ENCODE measurements around the gene EMX1. TPM values are rescaled to one million over a fixed set of nuclear protein-coding genes. Genes with fewer than 3 reads are reported as not detected.

Gene EMX1
- polyA plus RNA-seq, 4 donors = 0.13 to 4.9 (median 1.0) TPM

- no peak for DNase-seq
- FAIRE-seq = no peak
- Histone ChIP-seq H3K36me3 (ENCODE audit: control insufficient read depth in 3 of 3, insufficient read depth in 2 of 3, low read depth in 1 of 3, low read length in 3 of 3) (peaks cover 0 to 50% (median 0%) of the 10 kb centered on the region in 3 donors), H3K27ac (ENCODE audit: low read depth in 1 of 3, low read length in 2 of 3) (no peak overlapping the region), H3K4me1 (ENCODE audit: control insufficient read depth in 3 of 3, insufficient read depth in 2 of 3, low read depth in 1 of 3, low read length in 2 of 3) (no peaks in the 10 kb centered on the region), H3K9me3 (ENCODE audit: control insufficient read depth in 2 of 2, insufficient read depth in 1 of 2, low read depth in 1 of 2, low read length in 1 of 2) (no peaks in the 10 kb centered on the region), H3K27me3 (ENCODE audit: control insufficient read depth in 3 of 3, insufficient read depth in 3 of 3, low read length in 3 of 3) (no peaks in the 10 kb centered on the region), H3K4me3 (ENCODE audit: low read depth in 1 of 3, low read length in 3 of 3) (no peak overlapping the region)
- 93 to 96% (median 94%) methylated on average over 26 of the region's 26 CpGs for WGBS, 3 donors
Measured at GRCh38 chr2:72959995-72960981, 43.0 kb downstream of the EMX1 start.

DNA sequence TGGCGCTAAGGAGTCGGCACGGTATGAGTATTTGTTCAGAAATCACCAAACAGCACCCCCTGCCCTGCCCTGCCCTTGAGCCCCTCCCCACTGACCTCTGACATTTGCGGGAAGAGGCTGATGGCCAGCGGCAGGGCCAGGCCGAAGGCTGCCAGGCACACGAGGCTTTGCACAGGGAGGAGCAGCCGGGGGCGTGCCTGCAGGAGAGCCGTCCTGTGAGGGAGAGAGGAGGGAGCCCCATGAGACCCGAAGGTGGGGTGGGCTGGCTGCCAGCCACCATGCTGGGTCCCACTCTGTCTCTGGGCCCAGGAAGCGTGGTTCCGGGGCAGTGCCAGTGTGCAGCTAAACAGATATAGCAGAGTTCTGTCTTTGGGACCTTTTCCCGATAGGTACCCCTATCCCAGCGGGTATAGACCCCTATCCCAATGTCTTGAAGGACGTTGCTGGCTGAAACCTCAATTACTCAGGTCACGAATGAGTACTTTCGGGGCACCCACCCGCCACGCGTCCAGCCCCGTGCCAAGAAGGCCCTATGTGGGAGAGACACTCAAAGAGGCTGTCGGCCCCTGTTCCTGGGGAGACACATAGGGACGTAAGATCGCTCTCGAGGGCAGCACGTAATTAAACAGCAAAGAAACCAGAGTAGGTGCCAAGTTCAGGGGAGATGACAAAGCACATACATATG lies 43.9 kb downstream of the EMX1 start:
- no peak for FAIRE-seq
- H3K9me3 ChIP-seq (ENCODE audit: control insufficient read depth in 2 of 2, insufficient read depth in 1 of 2, low read depth in 1 of 2, low read length in 1 of 2) = no peaks in the 10 kb centered on the region
- no peaks in the 10 kb centered on the region for H3K4me1 ChIP-seq (ENCODE audit: control insufficient read depth in 3 of 3, insufficient read depth in 2 of 3, low read depth in 1 of 3, low read length in 2 of 3)
- DNase-seq = no peak
- WGBS, 3 donors = 91 to 94% (median 93%) methylated on average over 26 to 27 of the region's 27 CpGs
- no peaks in the 10 kb centered on the region for H3K27me3 ChIP-seq (ENCODE audit: control insufficient read depth in 3 of 3, insufficient read depth in 3 of 3, low read length in 3 of 3)
- H3K36me3 ChIP-seq (ENCODE audit: control insufficient read depth in 3 of 3, insufficient read depth in 2 of 3, low read depth in 1 of 3, low read length in 3 of 3) = peaks cover 0 to 48% (median 0%) of the 10 kb centered on the region in 3 donors
- H3K27ac ChIP-seq (ENCODE audit: low read depth in 1 of 3, low read length in 2 of 3) = no peak overlapping the region
- no peak overlapping the region for H3K4me3 ChIP-seq (ENCODE audit: low read depth in 1 of 3, low read length in 3 of 3)

DNA sequence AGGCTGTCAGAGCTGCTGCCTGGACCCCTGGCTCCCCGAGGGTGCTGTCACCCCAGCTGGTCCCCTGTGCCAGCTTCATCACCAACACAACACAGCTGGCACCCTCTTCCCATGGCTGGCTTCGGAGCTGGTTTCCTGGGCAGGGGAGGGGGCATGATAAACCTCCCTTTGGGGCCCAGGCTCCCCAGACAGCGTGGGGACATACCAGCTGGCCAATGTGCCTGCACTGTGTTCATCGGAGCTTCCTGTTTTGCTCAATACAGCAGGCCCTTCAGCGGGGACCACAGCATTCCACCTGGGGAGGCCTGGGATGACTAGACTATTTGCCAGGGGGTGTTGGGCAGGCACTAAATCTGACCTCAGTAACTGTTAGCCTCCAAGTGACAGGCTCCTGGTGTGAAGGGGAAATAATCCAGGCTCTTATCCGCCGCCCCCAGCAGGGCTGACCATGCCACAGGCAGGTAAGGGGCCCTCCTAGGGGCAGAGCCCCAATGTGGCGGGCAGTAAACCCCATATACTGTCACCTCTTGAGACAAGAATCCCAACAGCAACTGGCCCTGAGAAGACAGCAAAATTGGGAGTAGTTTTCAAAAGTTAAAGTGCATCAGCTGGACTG lies 44.6 kb downstream of the EMX1 start:
- DNase-seq (no peak), FAIRE-seq (no peak)
- Histone ChIP-seq H3K4me3 (ENCODE audit: low read depth in 1 of 3, low read length in 3 of 3) (no peak overlapping the region), H3K36me3 (ENCODE audit: control insufficient read depth in 3 of 3, insufficient read depth in 2 of 3, low read depth in 1 of 3, low read length in 3 of 3) (peaks cover 0 to 52% (median 0%) of the 10 kb centered on the region in 3 donors), H3K27me3 (ENCODE audit: control insufficient read depth in 3 of 3, insufficient read depth in 3 of 3, low read length in 3 of 3) (no peaks in the 10 kb centered on the region), H3K9me3 (ENCODE audit: control insufficient read depth in 2 of 2, insufficient read depth in 1 of 2, low read depth in 1 of 2, low read length in 1 of 2) (no peaks in the 10 kb centered on the region), H3K27ac (ENCODE audit: low read depth in 1 of 3, low read length in 2 of 3) (no peak overlapping the region), H3K4me1 (ENCODE audit: control insufficient read depth in 3 of 3, insufficient read depth in 2 of 3, low read depth in 1 of 3, low read length in 2 of 3) (no peaks in the 10 kb centered on the region)
- WGBS, 3 donors = 73 to 84% (median 78%) methylated on average over 7 to 8 of the region's 8 CpGs

DNA sequence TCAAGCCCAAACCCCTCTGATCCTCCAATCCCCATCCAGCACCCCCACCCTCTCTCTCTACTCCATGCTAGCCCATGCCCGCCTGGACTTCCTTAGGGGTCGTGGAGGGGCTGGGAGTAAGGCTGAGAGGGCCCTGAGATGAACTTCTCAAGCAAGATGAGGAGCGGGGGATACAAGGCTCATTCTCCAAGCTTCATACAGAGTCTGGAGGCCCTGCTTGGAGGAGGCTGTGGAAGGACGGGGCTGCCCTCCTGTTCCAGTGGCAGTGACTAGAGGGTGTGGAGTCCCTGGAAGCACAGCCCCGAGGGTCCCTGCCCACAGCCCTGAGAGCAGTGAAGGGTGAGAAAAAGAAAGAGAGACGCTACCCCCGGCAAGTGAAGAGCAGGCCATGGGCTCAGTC lies 45.6 kb downstream of the EMX1 start:
- Histone ChIP-seq H3K36me3 (ENCODE audit: control insufficient read depth in 3 of 3, insufficient read depth in 2 of 3, low read depth in 1 of 3, low read length in 3 of 3) (peaks cover 0 to 52% (median 0%) of the 10 kb centered on the region in 3 donors), H3K9me3 (ENCODE audit: control insufficient read depth in 2 of 2, insufficient read depth in 1 of 2, low read depth in 1 of 2, low read length in 1 of 2) (no peaks in the 10 kb centered on the region), H3K27me3 (ENCODE audit: control insufficient read depth in 3 of 3, insufficient read depth in 3 of 3, low read length in 3 of 3) (no peaks in the 10 kb centered on the region), H3K27ac (ENCODE audit: low read depth in 1 of 3, low read length in 2 of 3) (no peak overlapping the region), H3K4me3 (ENCODE audit: low read depth in 1 of 3, low read length in 3 of 3) (no peak overlapping the region), H3K4me1 (ENCODE audit: control insufficient read depth in 3 of 3, insufficient read depth in 2 of 3, low read depth in 1 of 3, low read length in 2 of 3) (no peaks in the 10 kb centered on the region)
- FAIRE-seq (no peak), DNase-seq (no peak)
- 82 to 96% (median 86%) methylated on average over 7 of the region's 7 CpGs for WGBS, 3 donors

DNA sequence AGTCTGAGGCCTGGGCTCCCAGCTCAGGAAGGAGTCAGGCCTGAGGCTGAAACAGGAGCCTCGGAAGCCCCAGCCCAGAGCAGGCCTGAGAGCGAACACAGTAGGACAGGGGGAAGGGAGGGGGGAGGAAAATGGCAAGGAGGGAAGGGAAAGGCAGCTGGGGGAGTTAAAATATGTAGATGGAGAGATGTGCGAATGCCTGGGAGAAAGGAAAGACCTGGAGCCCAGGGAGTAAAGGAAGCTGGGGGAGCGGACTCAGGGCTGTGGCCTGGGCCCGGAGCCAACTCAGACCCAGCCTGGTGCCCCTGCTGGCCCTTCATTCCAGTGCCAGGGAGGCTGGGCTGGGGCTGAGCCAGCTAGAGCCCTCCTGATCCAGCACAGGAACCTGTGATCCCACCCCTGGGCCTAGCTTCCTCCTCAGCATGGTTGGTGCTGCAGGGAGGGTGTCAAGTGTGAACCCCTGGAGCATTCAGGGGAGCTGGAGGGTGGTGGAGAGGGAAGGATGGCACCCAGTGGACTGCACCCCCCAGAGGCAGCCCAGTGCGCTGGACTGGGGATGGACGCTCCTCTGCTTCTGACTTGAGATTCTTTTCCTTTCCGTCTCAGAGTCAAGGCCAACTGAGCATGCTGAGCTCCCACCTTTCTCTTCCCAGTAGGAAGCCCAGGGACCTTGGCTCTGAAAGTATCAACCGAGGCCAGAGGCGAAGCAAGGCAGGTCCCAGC lies 46.3 kb downstream of the EMX1 start:
- Histone ChIP-seq H3K36me3 (ENCODE audit: control insufficient read depth in 3 of 3, insufficient read depth in 2 of 3, low read depth in 1 of 3, low read length in 3 of 3) (peaks cover 0 to 55% (median 0%) of the 10 kb centered on the region in 3 donors), H3K27ac (ENCODE audit: low read depth in 1 of 3, low read length in 2 of 3) (no peak overlapping the region), H3K9me3 (ENCODE audit: control insufficient read depth in 2 of 2, insufficient read depth in 1 of 2, low read depth in 1 of 2, low read length in 1 of 2) (no peaks in the 10 kb centered on the region), H3K27me3 (ENCODE audit: control insufficient read depth in 3 of 3, insufficient read depth in 3 of 3, low read length in 3 of 3) (no peaks in the 10 kb centered on the region), H3K4me1 (ENCODE audit: control insufficient read depth in 3 of 3, insufficient read depth in 2 of 3, low read depth in 1 of 3, low read length in 2 of 3) (no peaks in the 10 kb centered on the region), H3K4me3 (ENCODE audit: low read depth in 1 of 3, low read length in 3 of 3) (no peak overlapping the region)
- FAIRE-seq (no peak), DNase-seq (no peak)
- 86 to 94% (median 93%) methylated on average over 9 to 10 of the region's 10 CpGs for WGBS, 3 donors

DNA sequence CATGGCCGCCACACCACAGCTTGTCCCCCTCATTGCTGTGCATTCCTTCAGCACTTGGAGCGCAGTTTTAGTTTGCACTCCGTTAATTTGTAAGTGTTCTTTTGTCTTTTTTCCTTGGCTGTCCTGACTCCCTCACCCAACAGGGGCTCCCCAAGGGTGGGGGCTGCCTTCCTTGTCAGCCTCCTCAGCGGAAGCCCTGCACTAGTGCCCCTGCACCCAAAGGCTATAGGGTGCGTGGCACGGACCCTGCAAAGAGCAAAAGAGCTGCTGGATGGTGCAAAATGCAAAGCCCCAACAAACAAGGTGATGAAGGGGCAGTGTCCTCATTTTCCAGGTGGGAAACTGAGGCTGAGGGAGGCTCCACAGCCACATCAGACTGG lies 46.8 kb downstream of the EMX1 start:
- Histone ChIP-seq H3K36me3 (ENCODE audit: control insufficient read depth in 3 of 3, insufficient read depth in 2 of 3, low read depth in 1 of 3, low read length in 3 of 3) (peaks cover 0 to 55% (median 0%) of the 10 kb centered on the region in 3 donors), H3K4me3 (ENCODE audit: low read depth in 1 of 3, low read length in 3 of 3) (no peak overlapping the region), H3K27me3 (ENCODE audit: control insufficient read depth in 3 of 3, insufficient read depth in 3 of 3, low read length in 3 of 3) (no peaks in the 10 kb centered on the region), H3K4me1 (ENCODE audit: control insufficient read depth in 3 of 3, insufficient read depth in 2 of 3, low read depth in 1 of 3, low read length in 2 of 3) (no peaks in the 10 kb centered on the region), H3K9me3 (ENCODE audit: control insufficient read depth in 2 of 2, insufficient read depth in 1 of 2, low read depth in 1 of 2, low read length in 1 of 2) (no peaks in the 10 kb centered on the region), H3K27ac (ENCODE audit: low read depth in 1 of 3, low read length in 2 of 3) (no peak overlapping the region)
- DNase-seq (no peak), FAIRE-seq (no peak)
- 92 to 98% (median 96%) methylated on average over 6 of the region's 6 CpGs for WGBS, 3 donors

DNA sequence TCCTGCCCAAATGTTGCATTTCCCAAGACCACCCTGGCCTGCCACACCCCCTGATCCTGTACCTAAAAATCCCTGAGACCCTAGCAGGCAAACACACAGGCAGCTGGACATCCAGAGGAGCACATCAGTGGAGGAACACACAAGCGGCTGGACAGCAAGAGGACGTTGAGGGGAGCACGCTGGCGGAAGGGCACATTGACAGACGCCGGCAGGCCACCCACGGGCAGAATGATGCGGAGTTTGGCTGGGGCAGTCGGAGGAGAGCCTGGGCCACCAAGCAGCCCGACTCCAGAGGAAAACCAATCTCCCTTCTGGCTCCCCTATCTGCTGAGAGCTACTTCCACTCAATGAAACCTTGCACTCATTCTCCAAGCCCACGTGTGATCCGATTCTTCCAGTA lies 47.7 kb downstream of the EMX1 start:
- 88 to 95% (median 91%) methylated on average over 12 of the region's 12 CpGs for WGBS, 3 donors
- no peak for FAIRE-seq
- DNase-seq = no peak

More for the DNA sequence above, 47.7 kb downstream of the EMX1 start:
- Histone ChIP-seq H3K4me3 (ENCODE audit: low read depth in 1 of 3, low read length in 3 of 3) (no peak overlapping the region), H3K27ac (ENCODE audit: low read depth in 1 of 3, low read length in 2 of 3) (no peak overlapping the region), H3K4me1 (ENCODE audit: control insufficient read depth in 3 of 3, insufficient read depth in 2 of 3, low read depth in 1 of 3, low read length in 2 of 3) (no peaks in the 10 kb centered on the region), H3K9me3 (ENCODE audit: control insufficient read depth in 2 of 2, insufficient read depth in 1 of 2, low read depth in 1 of 2, low read length in 1 of 2) (no peaks in the 10 kb centered on the region), H3K27me3 (ENCODE audit: control insufficient read depth in 3 of 3, insufficient read depth in 3 of 3, low read length in 3 of 3) (no peaks in the 10 kb centered on the region), H3K36me3 (ENCODE audit: control insufficient read depth in 3 of 3, insufficient read depth in 2 of 3, low read depth in 1 of 3, low read length in 3 of 3) (peaks cover 0 to 57% (median 0%) of the 10 kb centered on the region in 3 donors)
